GM12873 (cell line): ENCODE data around the gene PRR5L.

Source experiments
- TF ChIP-seq, protein P1 (sequence below): IDR thresholded peaks from 2 replicates; pipeline ENCODE4 v1.5.1; 2012; ENCODE audit warnings: low read depth, mild to moderate bottlenecking, moderate library complexity, low read length, control low read depth; ENCODE audit not compliant: insufficient read depth; ENCODE audit errors: missing control alignments

Gene PRR5L

DNA sequence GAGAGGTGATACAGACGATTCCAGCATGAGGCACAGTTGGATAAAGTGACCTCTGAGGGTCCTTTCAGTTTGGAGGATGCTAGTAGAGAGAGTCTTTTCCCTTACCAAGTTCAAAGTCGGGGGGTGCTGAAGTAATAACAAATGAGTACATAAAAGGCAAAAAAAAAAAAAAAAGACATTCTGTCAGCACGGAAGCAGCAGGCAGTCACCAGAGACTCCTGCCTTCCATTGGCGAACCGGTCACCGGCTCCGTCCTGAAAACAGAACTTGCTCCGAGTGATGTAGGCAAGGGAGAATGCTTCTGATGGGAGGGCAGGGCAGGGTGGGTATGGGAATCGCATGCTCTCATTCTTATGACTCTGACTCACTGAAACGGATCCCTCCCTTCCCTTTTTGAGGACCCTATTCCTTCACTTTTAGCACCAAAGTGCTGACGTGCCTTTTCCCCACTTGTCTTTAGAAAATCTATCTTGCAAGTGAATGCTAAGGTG, 65.9 kb downstream of the PRR5L start:
- TF ChIP-seq, protein P1, sequence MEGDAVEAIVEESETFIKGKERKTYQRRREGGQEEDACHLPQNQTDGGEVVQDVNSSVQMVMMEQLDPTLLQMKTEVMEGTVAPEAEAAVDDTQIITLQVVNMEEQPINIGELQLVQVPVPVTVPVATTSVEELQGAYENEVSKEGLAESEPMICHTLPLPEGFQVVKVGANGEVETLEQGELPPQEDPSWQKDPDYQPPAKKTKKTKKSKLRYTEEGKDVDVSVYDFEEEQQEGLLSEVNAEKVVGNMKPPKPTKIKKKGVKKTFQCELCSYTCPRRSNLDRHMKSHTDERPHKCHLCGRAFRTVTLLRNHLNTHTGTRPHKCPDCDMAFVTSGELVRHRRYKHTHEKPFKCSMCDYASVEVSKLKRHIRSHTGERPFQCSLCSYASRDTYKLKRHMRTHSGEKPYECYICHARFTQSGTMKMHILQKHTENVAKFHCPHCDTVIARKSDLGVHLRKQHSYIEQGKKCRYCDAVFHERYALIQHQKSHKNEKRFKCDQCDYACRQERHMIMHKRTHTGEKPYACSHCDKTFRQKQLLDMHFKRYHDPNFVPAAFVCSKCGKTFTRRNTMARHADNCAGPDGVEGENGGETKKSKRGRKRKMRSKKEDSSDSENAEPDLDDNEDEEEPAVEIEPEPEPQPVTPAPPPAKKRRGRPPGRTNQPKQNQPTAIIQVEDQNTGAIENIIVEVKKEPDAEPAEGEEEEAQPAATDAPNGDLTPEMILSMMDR, result no peak

DNA sequence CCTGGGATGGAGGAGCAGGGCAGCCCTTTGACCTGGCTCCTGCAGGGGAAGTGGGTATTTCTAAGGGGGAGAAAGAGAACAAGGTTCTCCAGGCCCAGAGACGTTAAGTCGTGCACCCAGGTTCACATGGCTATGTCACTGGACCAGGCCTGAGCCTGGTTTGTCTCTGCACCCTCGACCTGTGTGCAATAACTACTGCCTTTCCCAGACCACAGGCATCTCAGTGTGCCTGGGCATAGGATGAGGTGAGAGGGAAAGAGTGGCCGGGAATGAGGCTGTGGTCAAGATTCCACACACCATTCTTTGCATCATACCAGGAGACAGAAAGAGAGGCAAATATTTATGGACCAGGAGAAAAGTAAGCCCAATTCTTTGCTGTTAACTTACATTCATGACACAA, 66.8 kb downstream of the PRR5L start:
- TF ChIP-seq, protein P1, result no peak

- TF ChIP-seq, protein P1, result no peak
Observed at GRCh38 chr11:36363361-36364268, 67.5 kb downstream of the PRR5L start.

DNA sequence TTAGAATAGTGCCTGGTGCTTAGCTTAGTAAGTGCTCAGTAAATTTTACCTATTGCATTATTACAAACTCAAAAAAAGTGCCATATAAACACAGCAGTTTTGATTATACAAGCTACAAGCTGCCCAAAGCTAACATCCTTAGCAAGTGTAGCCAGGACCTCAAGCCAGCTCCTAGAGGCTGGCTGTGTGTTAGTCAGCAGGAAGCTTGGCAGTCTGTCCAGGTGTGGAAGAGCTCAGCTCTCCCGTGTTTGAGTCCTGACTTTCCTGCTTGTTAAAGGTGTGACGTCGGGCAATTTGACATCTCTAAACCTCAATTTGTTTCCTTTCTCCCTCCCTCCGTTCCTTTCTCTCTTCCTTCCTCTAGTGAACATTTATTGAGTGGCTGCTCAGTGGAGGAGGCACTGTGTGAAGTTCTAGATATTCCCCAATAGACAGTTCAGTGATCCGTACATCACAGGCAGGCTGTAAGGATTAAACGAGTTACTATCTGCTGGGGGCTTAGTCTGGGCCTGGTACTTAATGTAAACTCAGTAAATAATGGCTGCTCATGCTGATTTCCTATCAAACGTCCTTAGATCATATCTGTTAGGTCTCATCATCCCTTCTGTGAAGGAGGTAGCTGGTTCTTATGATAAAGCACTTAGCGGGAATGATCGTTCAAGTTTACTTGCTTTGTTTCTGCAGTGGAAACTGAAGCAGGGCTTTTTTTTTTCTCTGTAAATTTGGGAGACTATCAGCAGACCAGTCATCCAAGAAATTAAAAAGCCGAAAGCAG, 68.7 kb downstream of the PRR5L start:
- TF ChIP-seq, protein P1, result no peak

DNA sequence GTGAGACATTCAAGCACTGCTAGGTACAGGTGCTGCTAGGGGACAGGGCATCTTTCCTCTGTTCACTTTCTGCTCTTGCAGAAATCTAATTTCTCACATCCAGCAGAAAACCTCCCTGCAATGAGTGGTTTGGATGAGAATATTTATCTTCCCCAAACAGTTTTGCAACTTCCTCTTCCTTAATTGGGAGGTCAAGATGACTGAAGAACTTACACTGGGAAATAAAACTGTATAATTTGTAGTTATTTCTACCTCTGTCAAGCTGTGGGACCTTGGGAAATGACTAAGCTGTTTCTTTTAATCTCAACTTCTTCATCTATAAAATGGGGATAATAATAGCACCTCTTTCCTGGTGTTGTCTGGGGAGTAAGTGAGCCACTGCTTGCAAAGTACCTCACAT, 69.8 kb downstream of the PRR5L start:
- TF ChIP-seq, protein P1, result no peak

- TF ChIP-seq, protein P1, result no peak
Observed at GRCh38 chr11:36367806-36368680, 72.0 kb downstream of the PRR5L start.
